RWPE1 (cell line): ENCODE data around the gene PRKCQ.

Experiments
- CTCF ChIA-PET: fragments of 350-600 bp; sonication (Branson Sonifier 250); formaldehyde crosslinking; extraction: SDS; loops from one replicate; lab custom pipeline; 2021; lab: Yijun Ruan, JAX
- POLR2A ChIA-PET: fragments of 400-600 bp; formaldehyde crosslinking; extraction: SDS; loops from one replicate; lab custom pipeline; 2020; ENCODE audit warnings: antibody characterized with exemption; ENCODE audit not compliant: low non-redundant PET; lab: Yijun Ruan, JAX
- DNase-seq: peaks from one replicate; pipeline ENCODE4 v3.0.0; 2012; ENCODE audit warnings: low spot score
- H3K27ac ChIP-seq: fragments of 450-650 bp; 2 replicates; pipeline ENCODE4 v1.5.1; 2017
- TF ChIP-seq, protein P1 (sequence below): fragments of 450-650 bp; conservative IDR thresholded peaks from 2 replicates; pipeline ENCODE4 v1.5.1; 2017; ENCODE audit warnings: low read depth, mild to moderate bottlenecking

The PRKCQ gene

DNA sequence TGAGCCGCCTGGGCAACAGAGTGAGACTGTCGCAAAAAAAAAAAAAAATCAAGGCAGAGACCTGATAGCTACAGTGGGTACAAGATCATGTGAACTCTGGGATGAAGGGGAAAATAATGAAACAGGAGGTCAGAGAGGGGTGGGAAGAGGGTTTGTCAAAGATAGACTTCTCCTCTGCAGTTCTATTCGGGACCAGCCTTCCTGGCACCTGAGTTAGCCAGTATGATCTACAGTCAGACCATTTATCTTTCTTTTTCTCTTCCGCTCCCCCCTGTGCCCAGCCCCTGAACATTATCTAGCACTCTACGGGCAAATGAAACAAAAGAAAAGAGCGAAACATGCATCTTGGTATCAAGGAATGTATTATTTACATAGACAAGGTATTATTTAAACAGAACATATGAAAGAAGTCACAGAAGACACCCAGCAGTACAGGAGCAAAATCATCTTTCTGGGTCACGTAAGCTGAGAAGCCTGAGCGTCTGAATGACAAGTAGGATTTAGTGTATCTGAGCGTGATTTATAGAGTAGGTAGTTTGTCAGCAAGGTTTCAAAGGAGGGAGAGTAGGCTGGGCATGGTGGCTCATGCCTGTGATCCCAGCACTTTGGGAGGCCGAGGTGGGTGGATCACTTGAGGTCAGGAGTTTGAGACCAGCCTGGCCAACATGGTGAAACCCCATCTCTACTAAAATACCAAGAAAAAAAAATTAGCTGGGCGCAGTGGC lies 109.0 kb downstream of the PRKCQ start:
- no peak for DNase-seq
- no peak overlapping the region for H3K27ac ChIP-seq
- CTCF ChIA-PET, result interaction anchor here (0.6 kb wide), 3 partner anchors 118 to 198 kb away, joined by 3 read pairs; no protein-coding TSS in a partner anchor
- TF ChIP-seq, protein P1, sequence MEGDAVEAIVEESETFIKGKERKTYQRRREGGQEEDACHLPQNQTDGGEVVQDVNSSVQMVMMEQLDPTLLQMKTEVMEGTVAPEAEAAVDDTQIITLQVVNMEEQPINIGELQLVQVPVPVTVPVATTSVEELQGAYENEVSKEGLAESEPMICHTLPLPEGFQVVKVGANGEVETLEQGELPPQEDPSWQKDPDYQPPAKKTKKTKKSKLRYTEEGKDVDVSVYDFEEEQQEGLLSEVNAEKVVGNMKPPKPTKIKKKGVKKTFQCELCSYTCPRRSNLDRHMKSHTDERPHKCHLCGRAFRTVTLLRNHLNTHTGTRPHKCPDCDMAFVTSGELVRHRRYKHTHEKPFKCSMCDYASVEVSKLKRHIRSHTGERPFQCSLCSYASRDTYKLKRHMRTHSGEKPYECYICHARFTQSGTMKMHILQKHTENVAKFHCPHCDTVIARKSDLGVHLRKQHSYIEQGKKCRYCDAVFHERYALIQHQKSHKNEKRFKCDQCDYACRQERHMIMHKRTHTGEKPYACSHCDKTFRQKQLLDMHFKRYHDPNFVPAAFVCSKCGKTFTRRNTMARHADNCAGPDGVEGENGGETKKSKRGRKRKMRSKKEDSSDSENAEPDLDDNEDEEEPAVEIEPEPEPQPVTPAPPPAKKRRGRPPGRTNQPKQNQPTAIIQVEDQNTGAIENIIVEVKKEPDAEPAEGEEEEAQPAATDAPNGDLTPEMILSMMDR, result no peak
- POLR2A ChIA-PET, result no interaction called here

DNA sequence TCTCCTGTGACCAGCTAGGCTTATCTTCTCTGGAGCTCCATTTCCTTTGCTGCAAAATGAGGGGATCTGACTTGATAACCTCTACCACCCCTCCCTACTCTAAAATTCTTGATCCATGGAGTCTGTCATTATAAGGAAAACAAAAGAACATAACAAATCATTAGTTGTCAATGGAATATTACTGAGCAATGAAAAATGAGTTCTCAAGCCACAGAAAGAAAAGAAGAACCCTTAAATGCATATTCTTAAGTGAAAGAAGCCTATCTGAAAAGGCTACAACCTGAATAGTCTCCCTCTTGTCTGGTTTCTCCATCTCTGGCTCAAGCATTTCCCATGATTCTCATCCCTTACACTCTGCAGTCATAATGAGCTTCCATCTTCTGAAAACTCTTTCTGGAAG lies 110.4 kb downstream of the PRKCQ start:
- CTCF ChIA-PET, result interaction anchor here (0.7 kb wide), 1 partner anchor 198 kb away, joined by 3 read pairs; no protein-coding TSS in a partner anchor
- no peak for DNase-seq

DNA sequence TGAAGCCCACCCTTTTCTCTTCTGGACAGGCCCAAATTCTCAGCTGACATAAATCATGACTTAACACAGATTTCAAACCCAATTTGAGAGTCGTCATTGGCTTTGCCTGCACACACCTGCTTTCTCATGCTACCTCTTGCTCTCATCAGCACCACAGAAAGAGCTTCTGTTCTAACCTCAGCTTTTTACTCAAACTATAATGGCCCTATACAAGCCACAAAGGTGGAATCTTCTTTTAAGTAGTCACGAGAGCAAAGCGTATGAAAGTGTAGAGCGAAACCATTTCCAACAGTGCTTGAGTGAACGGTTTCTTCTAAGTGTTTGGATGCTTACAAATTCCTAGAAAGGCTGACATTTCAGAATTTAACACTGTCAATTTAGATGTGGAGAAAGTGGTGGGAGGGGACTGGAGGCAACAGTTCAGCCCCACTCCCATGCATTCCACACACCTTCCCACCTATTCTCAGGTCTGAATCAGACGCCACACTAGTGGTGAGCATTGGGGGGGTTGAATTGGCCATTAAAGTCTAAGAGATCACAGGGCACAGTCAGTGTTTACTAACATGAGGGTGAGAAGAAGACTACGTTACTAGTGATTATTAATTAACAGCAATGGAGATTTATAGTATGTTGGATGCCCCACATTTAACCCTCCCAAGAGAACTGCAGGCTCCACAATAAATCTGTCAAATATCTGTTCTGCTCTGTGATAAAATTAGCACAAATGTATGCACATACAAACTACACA lies 114.0 kb downstream of the PRKCQ start:
- ChIA-PET POLR2A (no interaction called here), CTCF (interaction anchor here (0.6 kb wide), 1 partner anchor 812 kb away, joined by 5 read pairs; no protein-coding TSS in a partner anchor)
- TF ChIP-seq, protein P1, result no peak
- no peak for DNase-seq
- H3K27ac ChIP-seq, result no peak overlapping the region

More for the DNA sequence above, 110.4 kb downstream of the PRKCQ start:
- POLR2A ChIA-PET, result no interaction called here
- TF ChIP-seq, protein P1, result no peak
- no peak overlapping the region for H3K27ac ChIP-seq

DNA sequence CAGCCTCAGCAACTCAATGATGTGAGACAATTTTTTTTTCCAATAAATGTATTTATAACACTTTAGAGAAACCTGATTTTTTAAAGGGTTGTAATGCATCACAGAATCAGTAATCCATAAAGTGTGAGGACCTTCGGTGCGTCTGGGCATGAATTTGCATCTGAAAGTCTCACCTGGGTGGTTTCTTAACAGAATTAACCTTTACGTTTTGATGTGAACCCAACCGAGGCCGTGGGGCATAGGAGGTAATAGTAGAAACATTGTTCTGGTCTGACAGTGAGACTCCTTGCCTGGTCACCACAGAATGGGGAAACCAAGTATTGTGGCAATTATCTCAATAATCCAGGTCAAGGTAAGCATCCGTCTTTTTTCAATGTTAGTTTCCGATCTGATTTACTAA lies 114.6 kb downstream of the PRKCQ start:
- TF ChIP-seq, protein P1, result no peak
- no peak for DNase-seq
- CTCF ChIA-PET, result no interaction called here
- POLR2A ChIA-PET, result no interaction called here
- no peak overlapping the region for H3K27ac ChIP-seq

DNA sequence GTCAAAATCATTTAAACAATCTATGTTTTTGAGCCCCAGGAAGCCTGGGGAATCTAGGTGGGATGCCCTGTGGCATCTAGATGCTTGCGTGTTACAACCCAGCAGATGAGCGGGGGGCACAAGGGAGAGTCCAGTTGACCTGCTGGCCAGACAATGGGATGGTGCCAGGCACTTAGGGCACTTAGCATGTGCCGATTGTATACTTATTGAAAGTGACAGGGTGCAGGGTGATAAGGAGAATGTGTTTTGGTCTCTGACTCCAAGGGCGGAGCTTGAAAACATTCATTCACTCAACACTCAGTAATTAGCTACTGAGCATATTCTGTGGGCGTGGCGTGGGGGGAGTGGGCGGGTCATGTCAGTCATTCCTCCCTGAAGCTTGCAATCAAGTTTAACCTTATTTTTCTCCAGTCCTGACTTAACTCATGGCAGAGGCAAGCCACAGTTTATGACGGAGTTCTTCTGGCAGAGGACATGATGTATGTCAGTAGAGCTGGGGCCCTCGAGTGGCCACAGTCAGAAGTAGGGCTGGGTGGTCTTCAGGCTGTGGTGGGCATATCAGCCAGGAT lies 115.1 kb downstream of the PRKCQ start:
- ChIA-PET CTCF (no interaction called here), POLR2A (no interaction called here)

DNA sequence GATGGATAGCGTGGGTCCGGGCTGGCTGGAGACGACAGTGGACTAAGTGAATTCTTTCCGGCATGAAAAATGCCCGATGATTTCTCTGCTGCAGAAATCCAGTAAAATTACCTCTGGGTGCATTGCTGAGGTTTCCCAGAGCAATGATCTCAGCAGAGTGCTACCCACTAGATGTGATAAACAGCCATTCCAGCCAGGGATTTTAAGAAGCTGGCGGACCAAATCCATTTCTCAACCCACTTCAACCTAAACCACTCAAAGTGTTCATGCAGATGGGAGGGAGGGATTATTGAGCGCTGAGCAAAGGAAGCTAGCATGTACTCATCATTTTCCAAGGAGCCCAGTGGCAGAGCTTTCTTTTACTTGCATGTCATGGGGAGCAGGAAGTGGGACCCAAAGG lies 116.7 kb downstream of the PRKCQ start:
- ChIA-PET CTCF (no interaction called here), POLR2A (no interaction called here)
- no peak overlapping the region for H3K27ac ChIP-seq
- TF ChIP-seq, protein P1, result no peak
- no peak for DNase-seq

More for the DNA sequence above, 115.1 kb downstream of the PRKCQ start:
- TF ChIP-seq, protein P1, result no peak
- no peak overlapping the region for H3K27ac ChIP-seq
- DNase-seq, result no peak
